HuH-7.5 (cell line): ENCODE data around the gene FYCO1.

Source experiments
- DNase-seq: peaks from one replicate; pipeline ENCODE4 v3.0.0; 2011; ENCODE audit warnings: low spot score

Gene FYCO1

DNA sequence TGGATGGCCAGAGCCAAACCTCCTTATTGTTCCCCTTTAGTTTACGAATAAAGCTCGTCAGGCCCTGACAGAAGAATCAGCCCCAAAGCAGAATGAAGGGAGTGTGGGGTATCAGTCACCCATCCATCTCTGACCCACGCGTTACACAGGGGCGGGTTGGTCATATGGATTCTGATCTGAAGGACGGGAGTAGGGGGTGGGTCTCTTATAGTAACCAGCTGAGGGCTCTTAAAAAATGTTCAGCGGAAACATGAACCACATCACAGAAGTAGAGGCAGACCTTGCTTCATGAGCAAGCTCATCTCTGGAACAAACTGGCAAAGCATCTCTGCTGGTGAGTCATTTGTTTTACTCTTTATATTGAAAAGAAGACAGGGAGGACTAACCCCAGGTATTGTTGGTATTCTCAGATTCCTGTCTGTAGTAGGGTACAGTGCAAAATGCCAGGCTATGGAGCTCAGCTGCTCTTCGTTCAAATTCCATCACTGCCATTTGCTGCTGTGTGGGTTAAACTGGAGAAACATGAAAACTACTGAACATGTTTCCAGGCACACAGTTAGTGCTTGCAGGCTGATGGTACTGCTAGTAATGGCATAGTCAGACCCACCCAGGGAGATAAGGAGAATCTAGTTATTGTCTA is 52.3 kb downstream of the FYCO1 start, which contains the start of gene CXCR6:
Gene CXCR6, plus strand, starts transcription at position 258 of the 640 bp plus-strand sequence. CDS start 3,018 bp downstream, outside the sequence.
- DNase-seq, result no peak

GRCh38 chr3:45942051-45942825 is 53.4 kb downstream of the FYCO1 start:
- DNase-seq, result no peak

DNA sequence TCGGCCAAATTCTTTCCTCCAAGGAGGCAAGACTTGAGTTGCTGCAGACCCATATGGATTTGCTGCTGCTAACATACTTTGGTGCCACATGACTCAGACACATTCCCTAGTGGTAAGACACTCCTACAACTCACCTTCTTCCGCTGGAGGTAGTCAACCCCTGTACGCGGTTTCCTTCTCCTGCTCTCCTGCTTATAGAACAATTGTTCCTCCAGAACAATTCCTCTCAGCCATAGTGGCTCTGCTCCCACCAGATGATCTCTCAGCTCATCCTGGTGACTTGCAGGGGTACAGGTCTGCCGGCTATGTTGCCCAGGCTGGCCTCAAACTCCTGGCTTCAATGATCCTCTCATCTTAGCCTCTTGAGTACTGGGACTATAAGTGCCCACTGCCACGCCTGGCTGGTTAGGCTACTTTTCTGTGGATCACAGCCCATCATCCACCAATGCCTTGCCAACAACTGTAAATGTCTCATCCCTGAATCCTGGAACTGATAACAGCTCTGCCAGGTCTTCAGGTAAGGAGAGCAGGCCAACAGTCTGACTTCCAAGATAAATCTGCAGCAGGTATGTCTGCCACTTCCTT is 54.8 kb downstream of the FYCO1 start:
- DNase-seq, result no peak

- no peak for DNase-seq
Measured at GRCh38 chr3:45940004-45940780, 55.4 kb downstream of the FYCO1 start.

- DNase-seq, result no peak
Measured at GRCh38 chr3:45939341-45939771, 56.3 kb downstream of the FYCO1 start.

- peak; percentile 63 for DNase-seq
Measured at GRCh38 chr3:45938864-45939263, 56.8 kb downstream of the FYCO1 start.

DNA sequence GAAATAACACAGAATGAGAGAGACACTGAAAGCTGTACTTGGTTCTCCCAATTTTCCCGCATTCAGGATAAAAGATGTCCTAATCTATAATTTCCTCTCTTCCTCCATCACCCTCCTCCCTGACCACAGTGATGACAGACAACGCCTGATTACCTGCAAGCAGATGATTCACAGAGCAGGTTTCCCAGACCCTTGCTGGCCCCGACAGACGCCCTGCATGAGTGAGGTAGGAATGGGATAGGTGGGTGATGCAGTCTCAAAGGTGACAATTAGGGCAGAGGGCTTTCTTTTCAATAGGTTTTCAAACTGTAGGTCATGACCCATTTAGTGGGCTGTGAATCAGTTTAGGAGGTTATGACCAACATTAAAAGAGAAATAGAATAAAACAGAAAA is 57.6 kb downstream of the FYCO1 start:
- DNase-seq, result no peak

- DNase-seq, result no peak
Measured at GRCh38 chr3:45937206-45938042, 58.2 kb downstream of the FYCO1 start.

DNA sequence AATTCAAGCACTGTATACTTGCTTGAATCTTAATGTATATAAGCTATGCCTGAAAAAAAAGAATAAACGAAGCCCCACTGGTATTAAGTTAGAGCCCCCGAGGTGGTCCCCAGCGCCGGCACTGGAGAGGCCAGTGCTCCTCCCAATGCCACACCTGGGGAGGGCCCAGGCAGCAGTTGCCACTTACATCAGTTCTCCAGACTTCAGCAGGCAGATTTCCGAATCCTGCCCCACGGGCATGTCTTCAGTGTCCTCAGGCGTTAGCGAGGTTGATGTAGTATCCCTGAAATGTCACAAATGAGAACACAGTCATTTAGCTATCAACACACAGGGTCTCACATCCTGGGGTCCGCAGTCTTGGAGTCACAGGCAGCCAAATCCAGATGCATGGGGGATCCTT is 59.4 kb downstream of the FYCO1 start:
- no peak for DNase-seq

DNA sequence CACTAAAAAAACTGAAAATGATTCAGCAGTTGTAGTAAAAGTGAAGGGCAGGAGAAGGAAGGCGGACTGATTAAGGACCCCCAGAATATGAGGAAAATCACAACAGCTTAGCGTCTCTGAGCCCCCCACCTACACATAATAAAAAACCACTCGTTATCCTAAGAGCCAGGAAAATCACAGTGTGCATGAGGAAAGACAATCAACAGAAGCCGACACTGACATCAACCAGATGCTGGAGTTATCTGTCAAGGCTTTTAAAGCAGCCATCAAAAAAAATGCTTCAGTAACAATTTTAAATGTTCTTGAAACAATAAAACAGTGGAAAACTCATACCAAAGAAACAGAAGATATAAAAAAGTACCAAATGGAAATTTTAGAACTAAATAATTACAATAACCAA is 62.0 kb downstream of the FYCO1 start:
- DNase-seq, result no peak

DNA sequence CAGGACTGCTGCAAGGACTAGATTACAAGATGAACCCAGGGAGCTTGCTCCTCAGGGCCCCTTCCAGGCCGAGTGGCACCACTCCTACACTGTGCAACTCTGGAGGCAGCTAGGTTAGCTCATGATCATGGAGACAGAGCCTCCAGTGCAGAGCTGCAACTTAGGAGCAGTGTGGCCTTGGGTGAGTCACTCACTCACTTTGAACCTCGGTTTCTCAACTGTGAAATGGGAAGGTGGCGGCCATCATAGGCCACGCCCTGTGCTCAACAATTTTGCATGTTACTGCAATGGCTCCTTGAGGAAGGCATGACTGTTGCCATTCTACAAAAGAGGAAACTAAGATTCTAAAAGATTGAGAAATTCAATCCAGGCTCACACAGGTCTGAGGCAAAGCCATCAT is 63.5 kb downstream of the FYCO1 start:
- DNase-seq, result no peak

DNA sequence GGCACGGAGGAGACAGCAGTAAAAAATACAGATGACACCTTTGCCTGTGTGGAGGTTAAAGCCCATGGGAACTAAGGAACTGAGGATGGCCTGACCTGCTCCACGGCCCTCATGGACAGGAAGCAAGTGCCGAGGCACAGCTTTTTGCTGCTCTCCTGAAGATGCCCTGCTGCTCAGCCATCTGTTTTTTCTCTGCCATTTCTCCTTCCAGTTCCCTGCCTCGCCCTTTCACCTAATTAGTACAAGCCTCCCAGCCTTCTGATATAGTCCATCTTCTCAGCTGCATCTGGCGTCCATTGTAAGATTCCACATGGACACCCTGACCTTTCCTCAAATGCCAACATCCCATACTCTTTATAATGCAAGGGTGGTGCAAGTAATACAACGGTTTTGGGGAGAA is 64.1 kb downstream of the FYCO1 start:
- no peak for DNase-seq

GRCh38 chr3:45929042-45929679 is 66.5 kb downstream of the FYCO1 start:
- peak; percentile 75 for DNase-seq

- DNase-seq, result no peak
Measured at GRCh38 chr3:45927881-45928280, 67.7 kb downstream of the FYCO1 start.

DNA sequence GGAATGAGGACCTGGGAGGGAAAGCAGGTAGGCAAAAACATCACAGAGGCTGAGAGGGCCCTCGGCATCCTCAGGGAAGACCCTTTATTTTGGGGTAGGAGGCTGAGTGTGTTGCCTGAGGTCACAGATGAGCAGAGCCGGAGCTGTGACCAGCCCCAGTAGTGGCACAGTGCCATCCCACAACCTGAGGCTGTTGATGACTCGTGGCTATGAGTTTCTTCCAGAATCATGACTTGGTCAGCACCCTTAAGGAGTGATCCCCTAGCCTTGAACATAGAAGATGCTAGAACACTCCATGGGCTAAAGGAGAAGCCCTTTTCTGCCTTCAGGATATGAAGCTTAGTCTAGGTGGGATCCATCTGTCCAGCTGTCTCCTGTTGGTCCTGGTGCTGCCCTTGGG is 71.9 kb downstream of the FYCO1 start:
- DNase-seq, result no peak

DNA sequence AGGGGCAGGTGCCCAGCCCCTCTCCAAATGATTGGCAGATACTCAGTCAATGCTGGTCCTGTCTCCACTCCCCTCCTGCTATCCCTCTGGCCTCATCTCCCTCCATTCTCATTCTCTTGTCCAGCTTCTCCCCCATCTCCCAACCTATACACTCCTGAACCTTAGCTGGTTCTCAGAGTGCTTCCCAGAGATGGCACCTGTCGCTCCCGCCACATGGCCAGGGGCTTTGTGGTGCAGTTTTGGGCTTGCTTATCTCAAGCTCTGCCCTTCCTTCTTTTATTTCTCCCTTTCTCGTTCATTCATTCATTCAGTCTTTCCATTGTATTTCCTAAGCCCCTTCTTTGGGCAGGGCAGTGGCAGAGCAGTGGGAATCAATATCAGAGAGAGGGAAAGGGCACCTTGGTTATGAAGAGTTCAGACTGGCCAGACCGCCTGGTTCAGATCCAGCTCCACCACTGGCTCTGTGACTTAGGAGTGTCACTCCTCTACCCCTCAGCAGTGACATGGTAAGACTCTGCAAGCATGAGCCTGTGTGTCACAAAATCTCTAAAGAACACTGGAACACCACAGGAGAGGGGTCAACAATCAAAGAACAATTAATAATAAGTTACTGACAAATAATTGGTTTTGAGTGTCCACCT is 72.6 kb downstream of the FYCO1 start:
- no peak for DNase-seq

- DNase-seq, result no peak
Measured at GRCh38 chr3:45922039-45922326, 73.6 kb downstream of the FYCO1 start.

DNA sequence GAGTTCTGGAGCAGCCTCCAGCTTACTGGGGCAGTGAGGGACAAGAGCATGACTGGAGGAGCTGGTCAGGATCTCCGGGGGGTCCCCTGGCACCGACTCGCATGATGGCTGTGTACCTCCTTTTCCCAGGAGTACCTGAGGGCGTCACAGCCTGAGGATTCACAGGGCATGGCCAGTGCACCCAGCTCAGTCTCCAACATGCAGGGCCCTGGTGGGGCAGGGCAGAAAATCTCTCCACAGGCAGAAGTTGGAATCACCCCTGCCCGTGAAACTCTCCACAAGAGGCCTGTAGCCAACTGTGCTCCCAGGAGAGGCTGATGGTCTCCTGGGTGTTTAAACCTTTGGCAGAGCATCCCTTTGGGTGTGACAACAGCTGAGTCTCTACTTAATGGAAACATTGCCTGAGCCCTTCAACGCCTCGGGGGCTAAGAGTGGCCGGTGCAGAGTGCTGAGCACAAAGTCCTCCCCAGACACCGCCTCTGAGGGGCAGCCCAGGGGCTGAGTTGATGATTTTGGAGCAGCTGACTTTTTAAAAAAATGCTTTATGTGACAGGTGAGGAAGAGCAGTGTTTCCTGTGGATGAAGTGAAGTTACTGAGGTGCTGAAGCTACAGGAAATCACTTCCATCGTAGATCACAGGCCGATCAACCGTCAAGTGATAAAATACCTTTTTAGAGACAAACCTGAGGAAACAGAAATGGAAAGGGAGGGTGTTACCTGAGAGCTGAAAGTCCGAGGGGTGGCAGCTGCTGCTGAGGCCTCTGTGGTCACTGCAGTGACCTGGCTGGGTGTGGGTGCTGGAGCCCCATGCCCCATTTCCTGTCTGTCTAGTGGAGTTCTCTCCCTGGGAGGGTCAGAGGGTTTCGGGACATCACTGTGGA is 74.2 kb downstream of the FYCO1 start:
- DNase-seq, result no peak

- no peak for DNase-seq
Measured at GRCh38 chr3:45917146-45917898, 78.3 kb downstream of the FYCO1 start.
